Panc1 (cell line): ENCODE measurements around the gene TMEM129.

Source experiments
- POLR2AphosphoS5 ChIP-seq: IDR thresholded peaks from 2 replicates; pipeline ENCODE4 v1.6.1; 2012; ENCODE audit warnings: mild to moderate bottlenecking, low read depth, low read length, moderate library complexity
- TF ChIP-seq, protein P1 (sequence below): fragments of 450-650 bp; IDR thresholded peaks from 2 replicates; pipeline ENCODE4 v1.5.1; 2017; ENCODE audit warnings: mild to moderate bottlenecking

DNA sequence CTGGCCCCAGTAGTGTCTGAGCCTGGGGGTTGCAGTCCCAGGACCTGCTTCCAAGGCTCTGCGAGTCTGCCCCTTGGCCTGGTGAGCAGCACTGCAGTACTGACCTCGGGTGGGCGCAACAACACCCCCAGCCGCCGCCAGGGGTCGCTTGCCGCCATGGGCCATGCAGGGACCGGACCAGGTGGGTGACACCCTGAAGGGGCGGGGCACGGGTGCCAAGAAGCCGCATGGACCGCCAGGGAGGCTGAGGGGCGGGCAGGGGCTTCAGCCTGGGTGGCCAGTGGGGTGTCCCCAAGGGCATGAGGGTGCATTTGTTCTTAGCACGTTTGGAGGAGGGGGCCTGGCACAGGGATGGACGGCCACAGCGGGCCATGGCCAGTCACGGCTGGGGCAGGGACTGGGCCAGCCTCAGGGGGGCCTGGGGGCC, 25.2 kb upstream of the TMEM129 start:
- TF ChIP-seq, protein P1, sequence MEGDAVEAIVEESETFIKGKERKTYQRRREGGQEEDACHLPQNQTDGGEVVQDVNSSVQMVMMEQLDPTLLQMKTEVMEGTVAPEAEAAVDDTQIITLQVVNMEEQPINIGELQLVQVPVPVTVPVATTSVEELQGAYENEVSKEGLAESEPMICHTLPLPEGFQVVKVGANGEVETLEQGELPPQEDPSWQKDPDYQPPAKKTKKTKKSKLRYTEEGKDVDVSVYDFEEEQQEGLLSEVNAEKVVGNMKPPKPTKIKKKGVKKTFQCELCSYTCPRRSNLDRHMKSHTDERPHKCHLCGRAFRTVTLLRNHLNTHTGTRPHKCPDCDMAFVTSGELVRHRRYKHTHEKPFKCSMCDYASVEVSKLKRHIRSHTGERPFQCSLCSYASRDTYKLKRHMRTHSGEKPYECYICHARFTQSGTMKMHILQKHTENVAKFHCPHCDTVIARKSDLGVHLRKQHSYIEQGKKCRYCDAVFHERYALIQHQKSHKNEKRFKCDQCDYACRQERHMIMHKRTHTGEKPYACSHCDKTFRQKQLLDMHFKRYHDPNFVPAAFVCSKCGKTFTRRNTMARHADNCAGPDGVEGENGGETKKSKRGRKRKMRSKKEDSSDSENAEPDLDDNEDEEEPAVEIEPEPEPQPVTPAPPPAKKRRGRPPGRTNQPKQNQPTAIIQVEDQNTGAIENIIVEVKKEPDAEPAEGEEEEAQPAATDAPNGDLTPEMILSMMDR = no peak
- no peak for TF ChIP-seq POLR2AphosphoS5
